Measurements from ENCODE around the gene HNRNPDL.
"Not testable (repeated sequence)": the region's sequence is repeated elsewhere in the genome, so short reads cannot be mapped to it uniquely, and the experiment has no call there.

Gene HNRNPDL

DNA sequence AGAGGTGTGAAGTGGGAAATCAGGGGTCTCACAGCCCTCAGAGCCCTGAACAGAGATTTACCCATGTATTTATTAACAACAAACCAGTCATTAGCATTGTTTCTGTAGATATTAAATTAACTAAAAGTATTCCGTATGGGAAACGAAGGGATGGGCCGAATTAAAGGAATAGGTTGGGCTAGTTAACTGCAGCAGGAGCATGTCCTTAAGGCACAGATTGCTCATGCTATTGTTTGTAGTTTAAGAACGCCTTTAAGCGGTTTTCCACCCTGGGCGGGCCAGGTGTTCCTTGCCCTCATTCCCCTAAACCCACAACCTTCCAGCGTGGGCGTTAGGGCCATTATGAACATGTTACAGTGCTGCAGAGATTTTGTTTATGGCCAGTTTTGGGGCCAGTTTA lies 44.0 kb downstream of the HNRNPDL start:
- DNase-seq (ENCODE audit: low spot score), result not testable (repeated sequence)

DNA sequence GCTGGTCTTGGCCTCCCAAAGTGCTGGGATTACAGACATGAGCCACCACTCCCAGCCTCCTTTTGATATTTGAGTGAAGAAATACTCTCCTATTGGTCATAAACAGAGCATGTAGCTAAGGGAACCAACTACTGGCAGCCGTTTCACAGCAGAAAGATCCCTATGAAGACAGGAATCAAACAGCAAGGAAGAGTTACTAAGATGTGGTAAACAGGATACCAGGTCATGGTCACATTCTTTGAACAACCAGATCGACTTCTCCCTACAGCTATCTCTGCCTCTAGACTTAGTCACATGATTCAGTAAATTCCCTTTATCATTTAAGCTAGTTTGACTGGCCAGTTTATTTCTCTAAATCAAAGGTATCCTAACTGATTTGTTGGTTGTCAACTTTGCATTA lies 47.5 kb downstream of the HNRNPDL start:
- DNase-seq (ENCODE audit: low spot score), result no peak

DNA sequence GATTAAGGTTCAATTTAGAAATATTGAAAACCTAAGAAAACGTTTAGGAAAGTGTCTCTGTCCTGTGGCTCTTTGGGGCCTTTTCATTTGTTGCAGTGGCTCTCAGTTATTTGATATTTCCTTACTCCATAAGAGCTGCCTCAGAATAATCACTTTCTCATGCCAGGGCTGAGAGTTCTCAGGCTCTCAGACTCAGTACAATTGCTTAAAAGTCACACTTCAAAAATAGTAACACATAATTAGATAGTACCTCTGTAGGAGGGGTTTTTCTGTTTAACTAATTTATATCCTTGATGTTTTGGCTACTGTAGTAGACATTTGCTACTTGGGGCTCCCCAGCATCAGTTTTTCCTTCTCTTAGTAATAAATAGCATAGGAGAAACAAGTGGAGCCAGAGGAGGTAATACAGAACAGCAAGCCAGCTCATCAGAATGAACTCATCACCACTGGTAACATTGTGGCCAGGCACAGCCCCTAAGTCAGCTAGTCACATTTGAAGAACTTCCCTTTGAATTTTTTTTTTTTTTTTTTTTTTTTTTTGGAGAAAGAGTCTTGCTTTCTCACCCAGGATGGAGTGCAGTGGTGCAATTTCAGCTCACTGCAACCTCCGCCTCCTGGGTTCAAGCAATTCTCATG lies 48.5 kb downstream of the HNRNPDL start:
- DNase-seq (ENCODE audit: low spot score), result no peak

DNA sequence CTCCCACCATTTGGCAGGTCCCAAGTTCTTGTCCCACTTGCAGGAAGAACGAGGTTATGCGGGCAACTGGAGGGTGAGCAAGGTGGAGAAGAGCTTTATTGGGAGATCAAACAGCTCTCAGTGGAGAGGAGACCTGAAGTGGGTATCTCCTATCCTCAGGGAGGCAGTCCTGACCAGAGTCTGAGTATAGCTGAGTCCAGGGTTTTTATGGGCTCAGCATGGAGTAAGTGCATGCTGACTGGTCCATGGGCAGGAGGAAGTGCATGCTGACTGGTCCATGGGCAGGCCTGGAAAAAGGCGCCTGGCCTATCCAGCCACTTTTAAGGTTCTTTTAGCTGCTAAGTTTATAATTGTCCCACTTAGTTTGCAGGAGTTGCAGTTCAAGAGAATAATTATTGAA lies 49.0 kb downstream of the HNRNPDL start:
- DNase-seq (ENCODE audit: low spot score), result no peak

DNA sequence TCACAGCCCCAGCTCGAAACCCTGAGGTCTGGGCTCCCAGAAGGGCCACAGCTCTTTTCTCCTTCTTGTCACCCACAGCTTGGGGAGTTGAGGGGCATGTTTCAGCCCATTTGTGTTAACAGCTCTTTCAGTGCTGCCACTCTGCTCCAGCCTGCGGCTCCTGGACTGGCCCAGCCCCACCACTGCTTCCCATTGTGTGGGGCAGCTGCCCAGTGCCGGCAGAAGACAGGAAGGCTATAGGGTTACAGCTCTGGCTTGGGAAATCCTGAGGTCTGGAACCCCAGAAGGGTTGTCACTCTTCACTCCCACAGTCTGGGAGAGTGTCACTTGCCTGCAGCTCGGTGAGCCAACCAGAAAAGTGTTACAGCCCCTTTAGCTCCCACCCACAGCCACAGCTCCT lies 49.4 kb downstream of the HNRNPDL start:
- DNase-seq (ENCODE audit: low spot score), result no peak

DNA sequence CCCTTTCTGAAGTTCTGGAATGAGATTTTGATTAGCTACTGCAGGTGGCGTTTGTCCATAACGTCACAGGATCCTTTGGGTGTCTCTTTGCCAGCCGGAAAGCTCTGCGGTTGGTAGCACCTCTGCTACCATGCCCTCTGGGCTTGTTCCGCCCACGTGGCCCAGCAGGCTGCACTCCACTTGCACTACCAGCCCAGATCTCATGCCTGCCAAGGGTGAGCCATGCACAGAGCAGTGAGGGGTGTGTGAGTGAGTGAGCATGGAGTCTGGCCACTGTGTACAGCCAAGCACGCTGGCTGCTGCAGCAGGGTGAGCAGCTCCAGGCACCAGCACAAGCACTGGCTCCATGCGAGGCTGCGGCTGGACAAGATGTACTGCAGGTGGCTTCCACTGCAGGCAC lies 49.9 kb downstream of the HNRNPDL start:
- peak; percentile 38 for DNase-seq (ENCODE audit: low spot score)

DNA sequence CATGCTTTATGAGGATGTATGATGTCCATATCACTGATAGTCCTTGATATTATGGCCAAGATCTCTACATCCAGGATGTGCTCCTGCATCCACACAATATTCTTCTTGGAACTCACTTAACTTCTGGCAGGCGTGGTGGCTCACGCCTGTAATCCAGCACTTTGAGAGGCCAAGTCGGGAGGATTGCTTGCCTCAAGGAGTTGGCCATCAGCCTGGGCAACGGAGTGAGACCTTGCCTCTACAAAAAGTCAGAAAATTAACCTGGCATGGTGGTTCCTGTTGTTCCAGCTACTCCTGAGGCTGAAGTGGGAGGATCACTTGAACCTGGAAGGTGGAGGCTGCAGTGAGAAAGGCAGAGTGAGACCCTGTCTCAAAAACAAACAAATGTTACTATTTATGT lies 54.2 kb downstream of the HNRNPDL start:
- DNase-seq (ENCODE audit: low spot score), result no peak

DNA sequence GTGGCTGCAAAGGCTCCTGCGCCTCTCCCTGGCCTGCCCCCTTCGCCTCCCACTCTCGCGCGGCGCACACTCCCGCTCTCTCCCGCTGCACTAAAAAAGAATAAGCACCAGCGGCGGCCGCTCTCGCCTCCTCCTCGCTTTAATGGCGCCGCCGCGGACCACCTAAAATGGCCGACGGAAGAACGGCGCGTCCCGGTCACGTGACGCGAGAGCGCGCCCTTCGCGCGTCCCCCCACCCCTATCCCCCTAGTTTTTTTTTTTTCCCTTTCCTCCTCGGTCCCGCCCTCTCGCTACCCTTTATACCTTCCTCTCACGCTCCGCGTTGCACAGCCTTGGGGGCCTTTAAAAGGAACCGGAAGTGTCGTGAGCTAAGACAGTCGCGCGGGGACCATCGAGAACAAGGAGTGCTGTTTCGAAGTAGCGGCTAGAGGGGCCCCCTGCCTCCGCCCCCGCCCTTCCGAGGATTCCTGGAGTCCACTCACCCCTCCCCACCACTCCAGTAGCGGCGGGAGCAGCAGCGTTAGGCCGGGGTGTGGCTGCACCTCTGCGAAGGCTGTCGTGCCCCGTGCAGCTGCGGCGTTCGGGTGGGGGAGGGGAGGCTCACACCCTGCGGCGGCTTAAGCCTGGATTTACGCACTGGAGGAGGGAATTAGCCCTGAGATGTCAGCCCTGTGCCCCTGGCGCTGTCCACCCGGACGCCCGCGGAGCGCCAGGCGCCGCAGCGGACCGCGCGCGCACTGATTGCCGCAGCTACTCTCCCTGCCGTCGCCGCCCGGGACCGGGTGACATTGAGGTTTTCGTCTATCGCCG lies 56.2 kb downstream of the HNRNPDL start, which contains the start of gene HNRNPD:
Gene HNRNPD (minus strand): TSS at position 176 of the 810 bp plus-strand sequence. CDS start 313 bp downstream, outside the sequence.
- peak; percentile 99 for DNase-seq (ENCODE audit: low spot score)

DNA sequence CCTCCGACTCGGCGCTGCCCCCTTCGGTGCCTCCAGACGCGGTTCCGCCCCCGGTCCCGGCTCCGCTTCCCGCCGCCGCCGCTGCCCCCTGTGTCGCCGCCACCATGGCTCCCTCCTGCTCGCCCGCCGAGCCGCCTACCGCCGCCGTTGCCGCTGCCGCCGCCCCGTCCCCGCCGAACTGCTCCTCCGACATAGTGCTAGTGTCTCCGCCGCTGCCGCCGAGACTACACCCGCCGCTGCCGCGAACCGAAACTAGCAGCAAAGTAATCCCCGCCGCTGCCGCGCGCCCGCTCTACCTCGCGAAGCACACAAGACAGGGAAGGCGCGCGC lies 56.8 kb downstream of the HNRNPDL start:
- no peak for DNase-seq (ENCODE audit: low spot score)

Data from SW480 (cell line).